HG02885 (cell line): Measurements from ENCODE around the gene ARRDC1.

Experiments used
- ATAC-seq: cut with Tn5 transposase; IDR thresholded peaks from one replicate; pipeline ENCODE4 v1.9.1; 2021; ENCODE audit warnings: mild to moderate bottlenecking; ENCODE audit not compliant: unreplicated experiment, poor library complexity

Gene ARRDC1

DNA sequence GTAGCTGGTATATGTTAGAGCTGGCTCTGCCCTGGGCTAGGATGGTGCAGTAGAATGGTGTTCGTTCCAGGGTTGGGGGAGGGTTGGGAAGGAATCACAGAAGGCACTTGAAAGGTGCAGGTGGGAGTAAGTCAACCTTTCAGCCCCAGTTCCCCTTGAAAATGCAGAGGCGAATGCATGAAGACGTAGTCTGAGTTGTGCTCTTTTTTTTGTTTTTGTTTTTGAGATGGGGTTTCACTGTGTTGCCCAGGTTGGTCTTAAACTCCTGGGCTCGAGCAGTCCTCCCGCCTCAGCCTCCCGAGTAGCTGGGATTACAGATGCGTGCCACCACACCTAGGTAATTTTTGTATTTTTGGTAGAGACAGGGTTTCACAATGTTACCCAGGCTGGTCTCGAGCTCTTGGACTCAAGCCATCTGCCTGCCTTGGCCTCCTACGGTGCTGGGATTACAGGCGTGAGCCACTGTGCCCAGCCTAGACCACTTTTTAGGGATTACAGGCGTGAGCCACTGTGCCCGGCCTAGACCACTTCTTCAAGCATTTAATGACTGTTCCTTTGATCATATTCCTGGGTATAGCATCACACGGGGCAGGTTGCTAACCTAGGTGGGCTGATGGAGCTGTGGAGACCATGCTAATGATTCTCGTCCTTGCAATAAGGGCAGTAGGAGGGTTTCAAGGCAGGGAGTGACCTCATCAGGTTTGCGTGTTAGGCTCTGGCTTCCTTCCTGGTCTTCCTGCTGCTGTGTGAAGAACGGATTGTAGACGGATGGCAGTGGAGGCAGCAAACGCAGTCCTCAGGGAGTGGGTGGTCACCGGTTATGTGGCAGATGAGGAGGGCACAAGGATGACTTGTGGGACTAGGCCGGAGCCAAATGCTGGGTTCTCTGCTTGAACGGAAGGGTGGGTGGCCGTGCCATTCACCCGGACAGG is 27.0 kb downstream of the ARRDC1 start:
- ATAC-seq: no peak

DNA sequence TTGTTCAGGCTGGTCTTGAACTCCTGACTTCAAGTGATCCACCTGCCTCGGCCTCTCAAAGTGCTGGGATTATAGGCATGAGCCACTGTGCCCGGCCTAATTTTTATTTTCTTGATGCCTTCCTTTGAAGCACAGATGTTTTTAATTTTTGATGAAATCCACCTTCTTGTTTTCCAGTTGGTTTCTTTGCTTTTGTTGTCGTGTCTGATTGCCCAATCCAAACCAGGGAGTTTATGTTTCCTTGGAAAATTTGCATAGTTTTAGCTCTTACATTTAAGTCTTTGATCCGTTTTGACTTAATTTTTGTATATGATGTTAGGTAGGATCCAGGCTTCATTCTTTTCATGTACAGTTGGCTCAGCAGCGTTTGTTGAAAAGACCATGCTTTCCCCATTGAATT is 28.5 kb downstream of the ARRDC1 start:
- no peak for ATAC-seq

DNA sequence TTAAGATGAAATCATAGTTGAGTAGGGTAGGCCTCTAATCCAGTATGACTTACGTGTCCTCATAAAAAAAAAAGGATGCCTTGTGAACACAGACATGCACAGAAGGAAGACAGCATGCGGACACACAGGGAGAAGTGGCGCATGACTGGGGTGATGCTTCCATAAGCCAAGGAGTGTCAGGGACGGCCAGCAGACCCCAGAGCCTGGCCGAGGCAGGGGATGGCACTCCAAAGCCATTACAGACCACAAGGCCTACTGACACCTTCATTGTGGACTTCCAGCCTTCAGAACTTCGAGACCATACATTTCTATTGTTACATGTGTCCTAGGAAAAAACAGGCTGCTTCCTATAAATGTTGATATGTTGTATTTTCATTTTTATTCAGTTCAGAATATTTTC is 33.2 kb downstream of the ARRDC1 start:
- no peak for ATAC-seq

DNA sequence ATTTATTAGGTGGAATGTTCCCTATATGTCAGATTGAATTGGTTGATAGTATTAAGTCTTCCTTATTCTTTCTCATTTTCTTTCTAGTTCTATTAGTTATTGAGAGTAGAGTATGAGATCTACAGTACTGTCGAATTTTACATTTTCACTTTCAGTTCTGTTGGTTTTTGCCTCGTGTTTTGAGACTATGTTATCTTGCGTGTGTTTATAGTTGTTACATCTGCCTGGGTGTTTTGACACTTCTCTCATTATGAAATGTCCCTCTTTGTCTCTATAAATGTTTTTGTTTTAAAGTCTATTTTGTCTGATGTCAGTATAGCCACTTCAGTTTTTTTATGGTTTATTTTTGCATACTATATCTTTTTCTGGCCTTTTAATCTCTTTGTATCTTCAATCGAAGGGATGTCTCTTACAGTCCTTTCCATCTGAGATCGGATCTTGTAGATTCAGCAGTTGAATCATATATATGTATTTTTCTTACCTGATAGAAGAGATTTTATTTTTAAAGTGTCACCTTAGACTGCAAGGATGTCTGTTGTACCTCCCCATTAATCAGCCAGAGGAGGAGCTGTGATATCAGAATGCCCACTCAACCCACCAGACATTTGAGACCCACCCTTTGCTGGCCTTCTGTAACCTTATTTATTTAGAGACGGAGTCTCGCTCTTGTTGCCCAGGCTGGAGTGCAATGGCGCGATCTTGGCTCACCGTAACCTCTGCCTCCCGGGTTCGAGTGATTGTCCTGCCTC is 34.0 kb downstream of the ARRDC1 start:
- no peak for ATAC-seq

DNA sequence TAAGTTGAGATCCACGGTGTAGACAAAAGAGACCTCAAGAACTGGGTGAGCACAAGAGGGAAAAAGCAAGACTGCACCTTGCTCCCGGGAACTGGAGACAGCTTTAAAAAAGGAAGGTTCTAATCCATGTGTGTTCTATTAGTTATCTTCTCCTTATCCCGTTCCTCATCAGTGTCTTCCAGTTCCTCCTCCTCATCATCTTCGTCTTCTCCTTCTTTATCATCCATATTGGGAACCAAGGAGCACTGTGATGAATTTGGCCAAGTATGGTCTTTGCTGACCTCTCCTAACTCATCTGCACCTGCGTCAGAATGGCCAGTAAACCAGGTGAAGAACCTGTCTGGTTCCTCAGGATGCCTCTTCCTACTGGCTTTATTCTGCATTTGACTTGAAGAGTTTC is 35.4 kb downstream of the ARRDC1 start:
- ATAC-seq: no peak

DNA sequence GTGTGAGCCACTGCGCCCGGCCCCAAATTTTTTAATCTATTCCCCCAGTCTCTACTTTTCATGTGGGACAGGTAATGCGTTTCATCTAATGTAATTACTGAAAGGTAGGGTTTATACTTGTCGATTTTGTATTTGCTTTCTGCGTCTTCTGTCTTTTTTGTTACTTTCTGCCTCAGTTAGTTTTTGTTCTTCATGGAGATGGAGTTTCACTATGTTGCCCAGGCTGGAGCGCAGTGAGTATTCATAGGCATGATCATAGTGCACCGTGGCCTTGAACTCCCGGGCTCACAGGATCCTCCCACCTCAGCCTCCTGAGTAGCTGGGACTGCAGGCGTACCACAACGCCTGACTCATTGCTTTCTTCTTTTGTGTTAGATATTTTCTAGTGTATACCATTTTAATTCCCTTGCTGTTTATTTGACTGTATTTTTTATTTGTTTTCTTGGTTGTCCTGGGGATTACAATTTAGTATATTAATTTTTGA is 36.7 kb downstream of the ARRDC1 start:
- ATAC-seq: no peak

DNA sequence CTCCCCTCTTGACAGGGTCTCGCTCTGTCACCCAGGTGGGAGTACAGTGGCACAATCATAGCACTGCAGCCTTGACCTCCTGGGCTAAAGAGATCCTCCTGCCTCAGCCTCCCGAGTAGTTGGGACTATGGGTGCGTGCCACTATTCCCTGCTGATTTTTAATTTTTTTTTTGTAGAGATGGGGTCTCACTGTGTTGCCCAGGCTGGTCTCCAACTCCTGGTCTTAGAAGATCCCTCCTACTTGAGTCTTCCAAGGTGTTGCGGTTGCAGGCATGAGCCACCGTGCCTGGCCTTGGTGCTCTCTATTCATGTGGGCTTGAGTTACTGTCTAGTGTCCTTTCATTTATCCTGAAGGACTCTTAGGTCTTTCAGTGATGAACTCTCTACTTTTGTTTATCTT is 37.4 kb downstream of the ARRDC1 start:
- ATAC-seq: no peak

DNA sequence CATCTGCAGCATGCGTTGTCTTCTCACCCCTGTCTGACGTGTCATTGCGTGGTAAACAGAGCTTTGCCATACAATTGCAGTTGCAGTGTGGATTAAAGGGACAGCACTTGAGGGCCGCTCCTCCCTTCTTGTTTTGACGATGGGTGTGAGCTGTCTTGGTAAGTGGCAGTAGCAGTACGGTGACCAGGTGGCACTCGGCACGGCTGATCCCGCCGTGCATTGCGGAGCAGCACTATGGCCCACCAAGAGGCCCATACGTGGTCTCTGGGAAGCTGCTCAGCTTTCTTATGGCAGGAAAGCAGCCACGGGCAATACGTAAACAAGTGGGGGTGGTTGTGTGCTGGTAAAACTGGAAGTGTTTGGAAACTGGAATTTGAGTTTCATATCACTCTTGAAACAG is 38.4 kb downstream of the ARRDC1 start:
- no peak for ATAC-seq

DNA sequence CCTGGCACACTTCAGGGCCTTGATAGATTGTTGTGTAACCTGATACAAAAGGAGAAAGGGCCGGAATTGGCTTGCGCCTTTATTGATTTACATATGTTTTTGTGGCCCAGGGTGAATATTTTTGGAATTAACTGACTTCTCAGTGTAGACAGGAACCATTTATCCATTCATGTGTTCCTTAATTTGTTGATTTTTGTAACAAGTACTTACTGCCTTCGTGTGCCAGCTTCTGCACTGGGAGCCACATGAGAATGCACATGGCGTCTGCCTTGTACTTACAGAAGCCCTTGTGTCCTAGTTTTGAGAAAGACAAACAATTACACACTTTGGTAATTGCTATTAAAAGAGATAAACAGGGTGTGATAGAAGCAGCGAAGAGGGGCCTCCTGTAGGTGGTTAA is 39.7 kb downstream of the ARRDC1 start:
- no peak for ATAC-seq

DNA sequence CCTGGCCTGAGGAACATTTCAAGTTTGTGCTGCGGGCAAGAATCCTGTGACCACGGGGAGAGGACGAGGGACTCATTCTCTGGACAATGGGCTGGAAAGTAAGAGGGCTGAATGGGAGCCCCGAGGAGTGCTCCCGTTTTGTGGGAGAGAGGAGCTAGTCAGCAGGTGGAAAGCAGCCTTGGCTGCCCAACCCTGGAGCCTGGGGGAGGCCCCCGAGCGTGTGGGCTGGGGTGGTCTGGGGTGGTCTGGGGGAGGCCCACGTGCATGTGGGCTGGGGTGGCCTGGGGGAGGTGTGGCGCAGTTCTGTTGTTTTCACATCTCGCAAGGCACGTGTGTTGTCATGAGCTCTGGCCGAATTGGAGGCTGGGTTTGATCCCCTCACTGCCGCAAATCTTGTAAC is 40.9 kb downstream of the ARRDC1 start:
- no peak for ATAC-seq

DNA sequence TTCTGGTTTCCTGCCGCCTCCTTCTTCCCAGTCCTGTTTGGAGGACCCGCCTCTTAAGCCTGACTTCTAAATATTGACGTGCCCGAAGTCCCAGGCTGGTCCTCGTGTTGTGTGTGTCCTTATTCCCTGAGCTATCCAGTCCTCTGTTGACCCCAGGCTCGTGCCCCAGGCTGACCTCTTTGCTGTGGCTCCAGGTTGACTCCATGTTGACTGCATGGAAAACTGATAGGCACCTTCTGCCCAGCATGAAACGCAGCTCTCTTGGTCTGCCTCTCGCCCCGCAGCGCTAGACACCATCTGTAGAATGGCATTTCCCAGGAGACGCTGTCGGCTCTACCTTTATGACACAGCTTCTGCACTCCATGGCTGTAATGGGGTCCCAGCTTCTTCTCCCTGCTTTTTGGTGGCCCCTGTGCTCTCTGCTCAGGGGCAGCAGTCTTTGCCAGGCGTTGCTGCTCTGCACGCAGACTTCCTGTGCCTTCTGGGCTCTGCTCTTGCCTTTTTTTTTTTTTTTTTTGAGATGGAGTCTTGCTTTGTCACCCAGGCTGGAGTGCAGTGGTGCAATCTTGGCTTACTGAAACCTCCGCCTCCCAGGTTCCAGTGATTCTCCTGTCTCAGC is 41.7 kb downstream of the ARRDC1 start:
- no peak for ATAC-seq

DNA sequence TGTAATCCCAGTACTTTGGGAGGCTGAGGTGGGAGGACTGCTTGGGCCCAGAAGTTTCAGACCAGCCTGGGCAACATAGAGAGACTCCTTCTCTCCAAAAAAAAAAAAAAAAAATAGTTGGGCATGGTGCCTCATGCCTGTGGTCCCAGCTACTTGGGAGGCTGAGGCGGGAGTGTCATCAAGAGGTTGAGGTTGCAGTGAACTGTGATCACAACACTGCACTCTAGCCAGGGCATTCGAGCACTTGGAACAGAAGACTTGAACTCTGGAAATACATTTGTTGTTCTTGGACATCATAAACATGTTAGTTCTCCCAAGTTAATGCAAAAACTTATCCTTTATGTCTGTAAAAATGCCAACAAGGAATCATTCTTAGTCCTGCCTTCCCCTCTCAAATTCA is 42.9 kb downstream of the ARRDC1 start:
- ATAC-seq: no peak

DNA sequence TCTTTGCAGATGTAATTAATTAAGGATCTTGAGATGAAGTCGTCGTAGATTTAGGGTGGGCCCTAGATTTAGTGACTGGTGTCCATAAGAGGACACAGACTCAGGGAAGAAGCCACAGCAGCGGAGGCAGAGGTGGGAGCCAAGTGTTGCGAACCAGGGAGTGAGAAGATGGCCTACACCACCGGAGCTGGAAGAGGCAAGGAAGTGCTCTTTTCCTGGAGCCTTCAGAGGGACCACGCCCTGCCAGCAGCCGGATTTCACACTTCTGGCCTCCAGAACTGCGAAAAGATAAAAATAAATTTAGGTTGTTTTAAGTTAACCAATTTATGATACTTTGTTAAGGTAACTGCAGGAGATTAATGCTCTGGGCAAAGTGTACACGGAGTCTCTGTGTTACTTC is 44.1 kb downstream of the ARRDC1 start:
- ATAC-seq: no peak

DNA sequence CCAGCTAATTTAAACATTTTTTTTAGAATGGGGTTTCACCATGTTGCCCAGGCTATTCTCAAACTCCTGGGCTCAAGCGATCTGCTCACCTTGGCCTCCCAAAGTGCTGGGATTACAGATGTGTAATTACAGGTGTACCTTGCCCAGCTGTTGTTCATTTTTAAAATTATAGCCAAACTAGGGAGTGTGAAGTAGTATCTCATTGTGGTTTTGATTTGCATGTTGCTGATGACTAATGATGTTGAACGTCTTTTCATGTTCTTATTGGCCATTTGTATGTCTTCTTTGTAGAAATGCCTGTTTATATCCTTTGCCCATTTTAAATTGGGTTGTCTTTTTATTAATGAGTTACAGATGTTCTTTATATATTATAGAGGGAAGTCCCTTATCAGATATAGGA is 44.8 kb downstream of the ARRDC1 start:
- no peak for ATAC-seq

DNA sequence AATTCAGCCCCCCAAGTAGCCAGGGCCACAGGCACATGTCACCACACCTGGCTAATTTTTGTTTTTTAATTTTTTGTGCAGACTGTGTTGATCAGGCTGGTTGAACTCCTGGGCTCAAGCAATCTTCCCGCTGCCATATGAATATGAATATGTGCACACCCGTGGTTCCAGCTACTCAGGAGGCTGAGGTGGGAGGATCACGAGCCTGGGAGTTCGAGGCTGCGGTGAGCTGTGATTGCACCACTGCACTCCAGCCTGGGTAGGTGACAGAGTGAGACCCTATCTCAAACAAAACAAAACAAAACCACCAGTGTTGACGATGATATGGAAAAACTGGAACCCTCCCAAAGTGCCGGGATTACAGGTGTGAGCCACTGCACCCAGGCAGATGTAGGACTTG is 45.3 kb downstream of the ARRDC1 start:
- ATAC-seq: no peak

DNA sequence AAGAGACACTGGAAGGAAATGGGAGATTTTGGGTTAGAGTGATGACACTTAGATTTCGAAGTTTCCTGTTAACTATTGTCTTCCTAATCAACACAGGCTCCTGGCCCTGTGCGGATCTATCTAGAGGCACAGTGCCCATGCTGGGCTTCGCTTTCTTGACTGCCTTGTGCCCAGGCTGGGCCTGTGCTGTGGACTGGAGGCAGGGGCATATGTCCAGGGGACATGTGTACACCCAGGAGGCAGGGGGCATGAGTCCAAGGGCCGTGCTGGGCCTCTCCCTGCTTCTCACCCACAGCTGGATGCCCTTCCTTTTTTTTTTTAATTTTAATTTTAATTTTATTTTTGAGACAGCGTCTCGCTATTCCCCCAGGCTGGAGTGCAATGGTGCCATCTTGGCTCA is 50.9 kb downstream of the ARRDC1 start:
- ATAC-seq: no peak

DNA sequence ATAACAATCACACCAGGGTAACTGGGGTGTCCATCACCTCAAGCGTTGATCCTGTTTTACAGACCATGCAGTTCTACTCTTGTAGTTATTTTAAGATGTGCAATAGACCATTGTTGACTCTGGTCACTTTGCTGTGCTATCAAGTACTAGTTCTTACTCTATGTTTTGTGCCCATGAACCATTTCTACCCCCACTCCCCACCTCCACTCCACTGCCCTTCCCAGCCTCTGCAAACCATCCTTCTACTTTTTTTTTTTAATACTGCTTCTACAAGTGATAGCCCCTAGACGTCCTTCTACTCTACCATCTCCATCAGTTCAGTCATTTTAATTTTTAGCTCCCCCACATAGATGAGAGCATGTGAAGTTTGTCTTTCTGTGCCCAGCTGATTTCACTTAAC is 52.1 kb downstream of the ARRDC1 start:
- no peak for ATAC-seq

DNA sequence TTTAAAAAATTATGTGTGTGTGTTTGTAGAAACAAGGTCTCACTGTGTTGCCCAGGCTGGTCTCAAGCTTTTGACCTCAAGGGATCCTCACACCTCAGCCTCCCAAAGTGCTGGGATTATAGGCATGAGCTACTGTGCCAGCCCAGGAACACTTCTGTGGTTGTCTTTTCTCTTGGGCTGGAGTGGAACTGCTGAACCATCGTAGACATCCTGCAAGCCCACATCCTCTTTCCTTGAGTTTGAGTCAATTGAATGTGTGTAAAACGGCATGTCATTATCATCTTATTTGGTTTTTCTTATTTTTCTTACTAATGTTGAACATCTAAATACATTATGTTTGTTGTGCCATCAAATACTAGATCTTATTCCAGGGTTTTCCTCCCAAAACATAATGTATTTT is 53.3 kb downstream of the ARRDC1 start:
- no peak for ATAC-seq

DNA sequence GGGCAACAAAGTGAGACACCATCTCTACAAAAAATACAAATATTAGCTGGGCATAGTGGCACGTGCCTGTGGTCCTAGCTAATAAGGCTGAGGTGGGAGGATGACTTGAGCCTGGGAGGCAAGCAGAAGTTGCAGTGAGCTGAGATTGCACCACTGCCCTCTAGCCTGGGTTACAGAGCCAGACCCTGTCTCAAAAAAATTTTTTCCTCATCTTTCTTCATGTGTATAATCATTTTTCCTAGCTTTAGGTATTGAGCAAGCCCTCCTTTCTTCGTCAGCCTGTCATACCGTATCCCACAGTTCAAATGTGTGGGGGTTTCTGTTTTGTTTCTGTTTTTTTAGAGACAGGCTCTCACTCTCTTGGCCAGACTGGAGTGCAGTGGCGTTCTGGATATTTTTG is 54.7 kb downstream of the ARRDC1 start:
- no peak for ATAC-seq

DNA sequence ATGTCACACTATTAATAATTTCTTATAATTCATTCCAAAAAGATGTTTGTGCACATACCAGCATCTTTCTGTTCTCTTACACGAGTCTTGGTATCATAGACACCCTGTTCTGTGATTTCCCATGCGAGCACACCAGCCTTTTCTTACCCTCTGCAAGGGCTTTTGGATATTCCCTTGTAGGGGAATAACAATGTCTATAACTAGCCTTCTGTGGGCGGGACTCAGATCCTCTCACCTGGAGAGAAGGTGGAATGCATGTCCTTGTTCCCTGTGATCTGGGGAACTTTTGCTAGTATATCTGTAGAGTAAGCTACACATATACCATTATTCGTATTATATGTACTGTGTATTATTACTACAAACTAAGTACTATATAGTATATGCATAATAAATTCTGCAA is 58.1 kb downstream of the ARRDC1 start:
- no peak for ATAC-seq

DNA sequence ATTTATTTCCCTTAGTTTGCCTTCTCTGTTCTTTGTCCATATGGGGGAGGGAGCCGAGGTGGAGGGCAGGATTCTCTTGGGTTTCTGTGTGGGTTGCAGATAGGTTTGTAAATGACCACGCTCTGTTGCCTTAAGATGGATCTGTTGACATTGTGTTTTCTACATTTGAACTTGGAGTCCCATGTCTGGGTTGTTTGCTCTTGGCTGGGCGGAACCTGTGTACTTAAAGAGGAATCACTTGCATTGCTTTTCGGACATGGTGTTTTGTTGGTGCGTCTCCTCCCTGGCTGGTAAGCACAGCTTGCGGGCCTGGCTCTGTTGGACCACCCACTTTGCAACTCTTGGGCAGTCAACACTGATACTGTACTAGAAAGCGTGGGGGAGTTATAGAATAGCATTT is 59.2 kb downstream of the ARRDC1 start:
- no peak for ATAC-seq
